Measurements from ENCODE around the gene NBPF1.
"Not testable (repeated sequence)": the region's sequence is repeated elsewhere in the genome, so short reads cannot be mapped to it uniquely, and the experiment has no call there.

Gene NBPF1

DNA sequence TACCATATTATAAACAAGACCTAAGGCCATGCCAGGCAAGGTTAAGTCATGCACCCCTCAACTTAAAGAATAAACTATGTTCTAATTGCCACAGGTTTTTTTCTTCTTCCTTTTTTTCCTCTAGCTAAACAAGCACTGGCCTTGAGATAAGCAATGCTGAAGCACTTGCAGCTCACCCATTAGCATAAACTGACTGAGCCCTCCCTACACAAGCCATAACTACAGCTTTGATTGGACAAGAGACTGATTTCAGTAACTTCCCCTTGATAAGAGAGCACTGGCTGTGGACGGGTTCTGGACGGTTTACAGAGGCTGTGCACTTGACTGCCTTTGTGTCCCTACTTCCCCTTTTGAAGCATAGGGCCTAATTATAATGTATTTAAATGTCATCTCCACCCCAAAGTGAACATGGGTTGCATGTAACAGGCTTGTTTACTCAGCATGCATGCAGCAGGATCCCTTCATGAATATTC, 72.9 kb downstream of the NBPF1 start:
- not testable (repeated sequence) for DNase-seq

DNA sequence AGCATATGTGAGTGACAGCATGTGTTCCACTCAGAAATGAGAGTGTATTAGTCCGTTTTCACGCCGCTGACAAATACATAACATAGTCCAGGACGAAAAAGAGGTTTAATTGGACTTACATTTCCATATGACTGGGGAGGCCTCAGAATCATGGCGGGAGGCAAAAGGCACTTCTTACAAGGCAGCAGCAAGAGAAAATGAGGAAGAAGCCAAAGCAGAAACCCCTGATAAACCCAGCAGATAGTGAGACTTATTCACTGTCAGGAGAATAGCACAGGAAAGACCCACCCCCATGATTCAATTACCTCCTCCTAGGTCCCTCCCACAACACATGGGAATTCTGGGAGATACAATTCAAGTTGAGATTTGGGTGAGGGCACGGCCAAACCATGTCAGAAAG, 75.8 kb downstream of the NBPF1 start:
- DNase-seq: not testable (repeated sequence)

DNA sequence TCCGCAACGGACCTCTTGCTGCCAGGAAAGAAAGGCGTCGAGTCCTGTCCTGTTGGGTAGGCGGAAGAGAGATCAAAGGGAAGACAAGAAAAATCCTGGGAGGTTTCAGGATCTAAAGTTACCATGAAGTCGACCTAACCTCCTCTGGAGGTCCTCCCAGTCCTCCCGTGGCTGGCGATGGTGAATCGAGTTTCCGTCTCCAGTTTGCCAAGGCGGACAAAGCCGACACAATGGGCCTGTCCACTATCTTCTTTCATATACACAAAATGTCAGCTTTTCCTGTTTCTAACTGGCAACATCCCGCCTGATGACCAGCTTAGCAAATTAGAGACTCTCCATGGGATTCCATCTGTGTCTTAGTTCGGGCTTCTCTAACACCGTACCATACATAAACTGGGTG, 76.6 kb downstream of the NBPF1 start:
- not testable (repeated sequence) for DNase-seq

DNA sequence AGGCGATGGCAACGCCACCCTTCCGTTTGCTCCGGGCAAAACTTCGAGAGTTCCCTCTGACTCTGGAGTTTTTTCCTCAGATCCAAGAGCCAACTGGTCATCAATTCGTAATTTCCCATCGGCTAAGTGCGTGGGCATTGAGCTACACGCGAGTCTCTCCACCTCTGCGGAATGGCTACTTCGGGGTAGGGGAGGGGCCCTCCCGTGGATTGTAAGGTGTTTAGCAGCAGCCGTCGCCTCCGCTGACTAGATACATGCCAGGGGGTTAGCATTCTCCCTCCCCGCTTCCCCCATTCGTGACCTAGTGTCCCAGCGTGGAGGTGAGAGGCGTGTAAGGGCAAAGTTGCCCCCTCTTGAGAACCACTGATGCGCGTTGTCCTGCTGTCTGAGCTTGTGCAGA, 77.5 kb downstream of the NBPF1 start:
- not testable (repeated sequence) for DNase-seq

DNA sequence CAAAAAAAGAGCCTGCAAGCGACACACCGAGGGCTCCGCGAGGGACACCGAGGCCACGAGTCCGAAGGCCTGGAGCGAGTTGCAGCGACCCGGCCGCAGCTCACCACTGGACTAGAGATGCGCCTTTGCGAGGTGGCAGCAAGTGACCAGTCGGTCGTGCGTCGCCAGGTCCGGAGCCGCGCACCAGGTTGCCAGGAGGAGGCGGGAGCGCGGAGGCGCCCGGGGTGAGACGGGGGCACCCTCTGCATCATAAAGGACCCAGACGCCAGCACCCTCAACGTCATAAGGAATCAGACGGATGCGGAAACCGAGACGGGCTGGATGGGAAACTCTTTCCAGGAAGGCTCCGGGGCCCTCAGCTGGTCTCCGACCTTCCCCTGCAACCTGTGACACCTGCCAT, 77.9 kb downstream of the NBPF1 start:
- DNase-seq: not testable (repeated sequence)

DNA sequence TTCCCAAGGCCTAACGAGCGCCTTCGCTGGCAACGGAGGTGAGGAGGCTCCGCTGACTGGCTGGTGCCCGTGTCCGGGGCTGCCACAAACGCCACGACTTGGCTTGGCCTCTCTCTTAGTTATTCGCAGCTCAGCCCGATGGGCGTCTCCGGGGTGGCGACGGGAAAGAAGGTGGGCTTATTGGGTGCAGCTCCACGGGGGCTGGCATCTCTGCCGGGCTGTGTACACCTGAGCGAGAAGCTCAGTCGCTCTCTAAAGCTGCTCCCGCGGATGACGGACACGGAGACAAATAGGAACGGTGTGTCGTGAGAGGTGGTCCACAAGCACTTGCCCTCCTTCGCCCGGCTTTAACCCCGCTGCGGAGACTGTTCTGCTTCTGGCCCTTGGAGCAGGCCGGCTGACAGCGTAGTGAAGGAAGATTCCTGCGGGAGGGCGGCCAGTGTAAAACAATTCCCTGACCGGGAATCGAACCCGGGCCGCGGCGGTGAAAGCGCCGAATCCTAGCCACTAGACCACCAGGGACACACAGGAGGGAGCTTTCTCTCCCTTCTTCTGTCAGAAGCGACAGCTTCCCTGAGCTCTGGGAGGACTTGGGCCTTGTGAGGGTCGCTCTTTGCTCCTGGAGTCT, 78.4 kb downstream of the NBPF1 start:
- DNase-seq: peak; percentile 29

DNA sequence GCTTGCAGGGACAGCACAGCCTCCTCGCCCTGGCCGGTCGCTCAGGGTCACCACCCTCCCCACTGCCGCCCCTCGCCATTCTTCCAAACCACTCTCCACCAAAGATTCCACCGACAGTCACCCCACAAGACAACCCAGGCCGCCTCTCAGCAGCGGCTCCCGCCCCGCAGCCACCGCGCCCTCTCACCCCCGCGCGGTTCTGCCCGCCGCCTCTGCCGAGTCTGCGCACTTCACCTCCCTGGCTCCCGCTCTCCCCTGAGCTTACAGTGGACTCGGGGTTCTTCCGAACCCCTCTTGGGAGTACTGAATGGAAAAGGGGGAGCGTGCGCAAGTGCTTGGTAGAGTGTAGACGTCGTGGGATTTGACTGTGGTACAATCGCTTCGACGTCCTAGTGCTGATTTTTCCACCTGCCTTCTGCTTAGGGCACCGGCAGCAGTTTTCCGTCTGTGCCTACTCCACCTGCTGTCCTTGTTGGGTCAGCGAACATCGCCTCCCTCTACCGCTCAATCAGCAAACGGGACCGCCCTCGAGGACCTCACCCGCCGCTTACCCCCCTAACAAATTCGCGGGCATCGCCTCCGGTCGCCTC, 79.0 kb downstream of the NBPF1 start:
- DNase-seq: not testable (repeated sequence)

DNA sequence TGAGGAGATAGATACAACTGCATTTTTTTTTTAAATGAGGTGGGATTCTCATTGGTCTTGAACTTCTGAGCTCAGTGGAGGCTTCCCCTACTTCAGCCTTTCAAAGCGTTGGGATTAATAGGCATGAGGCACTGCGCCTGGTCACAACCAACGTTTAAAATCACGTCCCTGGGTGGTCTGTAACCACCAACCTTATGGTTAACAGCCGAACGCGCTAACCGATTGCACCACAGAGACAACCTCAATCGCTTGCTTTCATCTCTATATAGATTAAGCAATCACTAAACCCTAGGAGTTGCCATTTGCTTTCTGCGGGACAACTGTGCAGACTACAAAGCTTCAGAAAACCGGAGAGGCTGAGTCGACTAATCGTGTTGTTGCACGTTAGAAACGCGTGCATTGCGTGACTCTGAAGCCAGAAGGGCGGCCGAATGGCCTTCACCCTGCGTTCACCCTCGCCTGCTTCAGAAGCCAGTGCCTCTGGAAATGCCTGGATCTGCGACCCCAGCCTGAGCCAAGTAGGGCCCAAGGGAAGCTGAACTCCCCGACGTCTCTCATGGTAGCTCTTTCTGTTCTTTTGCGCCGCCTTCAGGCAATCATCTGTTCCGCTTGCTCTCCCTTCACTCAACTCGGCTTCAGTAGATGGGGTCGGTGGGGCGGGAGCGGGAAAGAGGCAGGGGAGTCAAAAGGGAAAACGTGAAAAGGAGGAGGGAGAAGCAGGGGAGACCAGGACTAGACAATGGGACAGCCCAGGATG, 81.0 kb downstream of the NBPF1 start:
- DNase-seq: not testable (repeated sequence)

DNA sequence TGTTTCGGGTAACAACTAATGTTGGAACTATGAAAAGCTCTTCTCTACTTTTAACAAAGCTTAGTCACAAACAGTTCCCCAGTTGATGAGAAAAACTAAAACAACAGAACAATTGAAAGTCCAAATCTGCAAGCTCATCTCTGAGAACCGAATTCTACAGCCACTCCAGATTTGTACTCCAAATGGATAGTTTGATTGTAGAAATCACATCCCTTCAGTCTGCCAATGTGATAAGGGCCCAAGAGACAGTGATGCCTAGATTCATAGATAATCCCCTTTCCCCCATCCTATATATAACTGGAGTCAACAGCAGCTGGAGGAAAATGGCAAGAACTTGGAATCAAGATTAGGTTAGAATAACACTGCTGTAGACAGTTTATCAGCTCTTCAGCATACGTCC, 85.0 kb downstream of the NBPF1 start:
- DNase-seq: not testable (repeated sequence)

DNA sequence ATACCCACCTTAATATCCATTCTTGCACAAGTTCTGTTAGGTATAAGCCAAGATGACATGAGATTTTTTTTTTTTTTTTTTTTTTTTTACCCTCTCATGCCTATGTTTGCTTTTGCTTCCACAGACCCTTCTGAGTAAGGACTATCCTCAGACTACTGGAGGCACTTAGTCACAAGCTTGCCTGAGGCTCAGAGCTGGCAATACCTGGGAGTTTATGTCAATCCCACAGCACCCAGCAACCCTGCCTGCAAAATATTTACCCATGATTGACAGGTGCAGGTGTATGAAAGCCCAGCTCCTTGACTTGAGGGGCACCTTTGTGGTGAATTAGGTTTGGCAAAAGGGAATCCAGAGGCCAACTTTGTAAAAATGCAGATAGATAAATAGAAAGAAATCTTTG, 87.6 kb downstream of the NBPF1 start:
- DNase-seq: not testable (repeated sequence)

DNA sequence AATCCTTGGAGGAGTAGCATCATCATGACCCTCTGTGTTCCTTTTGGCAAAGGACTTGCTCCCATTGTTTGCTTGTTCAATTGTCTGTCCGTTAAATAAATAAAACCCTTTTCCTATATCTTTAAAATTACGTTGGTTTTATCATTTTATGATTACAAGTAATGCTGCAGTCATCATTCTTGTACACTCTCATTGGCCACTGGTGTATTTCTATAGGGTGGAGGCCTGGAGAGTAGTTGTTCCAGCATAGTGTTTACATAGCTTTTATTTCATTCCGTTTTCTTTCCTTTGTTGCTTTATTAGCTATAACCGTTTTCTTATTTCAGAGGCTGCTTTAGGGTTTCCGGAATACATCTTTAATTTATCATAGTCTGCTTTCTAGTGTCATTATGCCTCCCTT, 91.7 kb downstream of the NBPF1 start:
- DNase-seq: not testable (repeated sequence)

DNA sequence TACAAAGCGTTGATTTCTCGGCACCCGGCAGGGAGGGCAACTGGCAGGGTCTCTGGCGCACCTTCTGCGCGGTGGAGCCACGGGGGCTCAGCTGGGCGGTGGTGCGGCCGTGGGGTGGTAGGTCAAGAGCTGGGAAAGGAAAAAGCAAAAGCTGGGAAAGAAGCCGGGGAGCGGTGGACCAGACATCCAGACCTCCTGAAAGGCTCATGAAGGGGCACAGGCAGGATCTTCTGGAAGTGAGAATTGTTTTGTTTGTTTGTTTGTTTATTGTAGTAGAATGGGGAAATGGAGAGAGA, 92.1 kb downstream of the NBPF1 start:
- DNase-seq: no peak

DNA sequence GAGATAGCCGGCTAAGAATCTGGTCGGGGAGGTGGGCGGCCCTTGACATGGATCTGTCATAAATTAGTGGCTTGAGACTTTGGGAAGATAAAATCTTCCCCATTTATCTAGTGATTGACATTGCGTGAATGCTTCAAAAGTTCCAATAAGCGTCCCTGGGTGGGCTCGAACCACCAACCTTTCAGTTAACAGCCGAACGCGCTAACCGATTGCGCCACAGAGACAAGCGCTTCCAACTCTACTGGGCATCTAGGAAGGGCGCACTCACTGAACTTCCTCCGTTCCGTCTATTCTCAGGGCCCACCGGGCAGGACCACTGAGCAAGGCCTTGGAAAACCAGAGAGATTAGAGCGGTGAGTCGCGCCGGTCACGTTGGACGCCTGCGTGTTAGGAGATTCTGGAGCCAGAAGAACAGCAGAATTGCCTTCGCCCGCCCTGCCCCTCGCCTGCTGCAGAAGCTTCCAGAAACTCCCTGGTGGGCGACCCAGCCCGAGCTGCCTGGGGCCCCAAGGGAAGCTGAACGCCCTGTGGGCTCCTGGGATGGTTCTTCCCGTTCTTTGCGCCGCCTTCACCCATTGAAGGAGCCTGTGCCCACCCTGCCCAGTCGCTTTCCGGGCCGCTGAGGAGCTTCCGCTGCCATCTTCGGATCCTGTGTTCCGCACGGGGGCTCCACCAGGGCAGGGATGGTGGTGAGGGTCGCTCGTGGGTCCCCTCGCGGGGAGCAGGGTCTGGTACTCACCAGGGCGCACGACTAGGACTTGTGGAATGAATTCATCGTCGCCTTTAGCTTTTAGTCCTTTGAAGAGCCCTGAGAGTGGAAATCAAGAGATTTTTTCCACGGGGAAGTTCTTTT, 92.7 kb downstream of the NBPF1 start:
- not testable (repeated sequence) for DNase-seq

DNA sequence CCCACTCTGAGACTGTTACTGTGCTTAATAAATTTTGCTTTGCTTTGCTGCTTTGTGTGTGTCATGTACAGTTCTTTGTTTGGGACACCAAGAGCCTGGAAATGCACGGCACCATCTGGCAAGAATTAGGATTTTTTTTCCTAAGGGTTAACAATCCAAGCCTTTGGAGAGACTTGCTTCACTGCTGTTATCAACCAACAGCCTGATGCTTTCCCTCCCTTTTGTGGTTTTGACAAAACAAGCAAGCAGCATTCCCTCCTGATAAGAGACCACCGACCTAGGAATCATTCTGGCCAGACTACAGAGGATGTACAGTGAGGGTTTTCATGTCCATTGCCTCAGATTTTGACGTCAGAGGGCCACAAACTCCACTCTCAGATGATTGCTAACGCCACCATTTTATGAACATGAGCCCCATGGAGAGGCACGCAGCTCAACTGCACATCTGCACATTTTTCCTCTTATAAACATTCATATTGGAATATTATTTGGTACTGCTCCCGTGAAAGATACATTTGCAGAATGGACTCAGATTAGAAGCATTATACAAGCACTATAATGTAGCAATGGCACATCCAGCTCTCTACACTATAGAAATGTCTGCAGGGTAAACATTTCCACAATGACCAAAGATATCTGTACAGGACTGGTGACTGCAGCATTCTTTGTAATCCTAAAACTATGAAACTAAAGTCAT, 94.0 kb downstream of the NBPF1 start:
- DNase-seq: not testable (repeated sequence)

DNA sequence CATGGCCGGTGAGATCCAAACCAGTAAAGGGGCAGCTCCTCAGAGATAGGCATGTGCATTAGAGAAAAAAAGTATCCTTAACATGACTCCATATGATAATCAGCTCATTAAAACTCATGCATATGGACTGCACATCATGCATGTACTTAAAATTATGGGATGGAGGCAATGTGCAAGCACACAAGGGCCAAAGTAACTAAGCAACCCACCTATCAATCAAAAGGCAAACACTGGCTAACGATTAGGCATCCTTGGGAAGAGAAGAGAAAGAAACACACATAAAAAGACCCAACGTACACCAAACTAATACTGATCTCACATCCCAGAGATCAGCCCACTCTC, 94.5 kb downstream of the NBPF1 start:
- DNase-seq: not testable (repeated sequence)

DNA sequence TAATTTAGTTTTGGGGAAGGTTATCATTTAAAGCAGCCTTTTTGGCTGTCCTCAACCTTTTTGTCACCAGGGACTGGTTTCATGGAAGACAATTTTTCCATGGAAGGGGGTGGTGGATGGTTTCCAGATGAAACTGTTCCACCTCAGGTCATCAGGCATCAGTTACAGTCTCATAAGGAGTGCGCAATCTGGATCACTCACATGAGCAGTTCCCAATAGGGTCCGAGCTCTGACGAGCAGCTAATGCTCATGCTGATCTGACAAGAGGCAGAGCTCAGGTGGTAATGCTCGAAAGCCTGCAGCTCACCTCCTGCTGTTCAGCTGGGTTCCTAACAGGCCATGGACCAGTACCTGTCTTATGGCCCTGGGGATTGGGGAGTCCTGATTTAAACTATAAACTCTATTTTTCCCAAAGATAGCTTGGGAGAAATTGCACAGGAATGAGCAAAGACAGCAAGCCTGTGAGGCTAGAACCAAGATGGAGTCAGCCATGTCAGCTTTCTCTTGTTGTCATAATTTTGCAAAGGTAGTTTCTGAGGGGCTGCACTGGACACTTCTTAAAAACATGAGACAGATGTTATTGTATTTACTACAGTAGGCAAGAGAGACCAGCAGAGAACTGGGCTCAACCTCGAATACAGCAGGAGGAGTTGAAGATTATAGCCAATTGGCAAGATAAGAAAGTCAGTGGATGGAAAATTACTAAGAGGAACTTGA, 96.5 kb downstream of the NBPF1 start:
- not testable (repeated sequence) for DNase-seq

DNA sequence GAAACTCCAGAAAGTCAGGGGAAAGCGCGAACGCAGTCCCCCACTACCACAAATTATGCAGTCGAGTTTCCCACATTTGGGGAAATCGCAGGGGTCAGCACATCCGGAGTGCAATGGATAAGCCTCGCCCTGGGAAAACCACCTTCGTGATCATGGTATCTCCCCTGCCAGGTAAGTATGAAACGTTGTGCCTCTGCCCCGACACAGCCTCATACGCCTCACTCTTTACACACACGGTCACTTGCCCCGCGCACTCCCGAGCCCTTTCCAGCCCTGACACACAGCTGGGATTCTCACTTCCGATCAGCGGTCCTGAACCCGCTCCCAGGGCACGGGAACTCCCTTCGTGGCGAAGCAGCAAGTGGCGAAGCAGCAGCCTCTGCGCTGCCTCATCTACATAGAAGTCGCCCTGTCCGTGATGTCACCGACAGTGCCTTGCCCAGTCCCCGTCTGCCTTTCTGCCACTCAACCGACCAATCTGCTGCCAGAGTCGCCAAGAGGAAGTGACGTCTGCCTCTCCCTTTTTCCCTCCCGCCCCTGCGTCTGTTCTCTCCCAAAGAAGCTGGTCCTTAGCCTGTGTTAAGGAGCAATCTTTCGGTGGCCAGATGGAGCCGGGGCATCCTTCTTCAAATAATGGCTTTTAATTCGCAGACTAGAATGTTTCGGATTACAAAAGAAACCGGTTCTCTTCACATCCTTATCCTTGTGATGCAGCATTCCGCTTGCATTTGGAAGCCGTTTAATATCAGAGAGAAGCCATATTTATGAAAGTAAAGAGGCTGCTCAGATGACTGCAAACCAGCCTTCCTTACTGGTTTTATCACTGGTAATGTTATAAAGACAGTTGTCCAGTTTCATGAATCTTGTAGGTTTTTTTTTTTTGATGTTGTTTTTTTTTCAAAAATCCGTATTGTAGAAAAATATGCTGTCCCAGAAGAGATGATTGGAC, 99.0 kb downstream of the NBPF1 start, which contains the start of gene RNU1-1:
Gene RNU1-1, minus strand, starts transcription at position 179 of the 949 bp plus-strand sequence.
- peak; percentile 69 for DNase-seq

DNA sequence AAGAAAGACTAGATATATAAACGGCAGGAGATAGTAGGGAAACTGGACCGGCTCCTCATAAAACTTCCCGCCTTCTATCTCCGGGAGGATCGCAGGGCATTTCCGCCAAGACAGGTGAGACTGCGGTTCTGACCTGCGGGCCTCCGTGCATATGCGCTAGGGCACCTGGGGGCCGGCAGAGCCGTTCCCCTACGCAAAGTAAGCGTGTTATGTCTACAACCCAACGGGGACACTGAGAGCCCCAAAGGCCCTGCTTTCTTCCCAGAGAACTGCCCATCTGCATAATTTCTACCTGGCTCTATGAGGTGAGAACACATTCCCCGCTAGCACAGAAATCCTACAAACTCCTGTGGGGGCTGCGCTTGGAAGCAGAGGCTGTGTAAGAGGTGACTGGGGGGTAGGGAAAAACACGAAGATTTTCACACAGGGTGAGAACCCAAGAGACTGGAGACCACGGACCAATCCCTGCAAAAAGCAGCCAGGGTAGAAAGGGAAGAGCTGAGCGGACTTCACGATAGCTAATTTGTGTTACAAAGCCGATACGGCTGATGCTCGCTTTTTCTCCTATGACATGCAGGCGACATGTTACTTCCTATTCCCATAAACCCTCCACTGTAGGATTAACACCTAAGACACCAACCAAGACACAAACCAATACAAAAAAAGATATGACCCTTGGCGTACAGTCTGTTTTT, 99.8 kb downstream of the NBPF1 start:
- peak; percentile 96 for DNase-seq

DNA sequence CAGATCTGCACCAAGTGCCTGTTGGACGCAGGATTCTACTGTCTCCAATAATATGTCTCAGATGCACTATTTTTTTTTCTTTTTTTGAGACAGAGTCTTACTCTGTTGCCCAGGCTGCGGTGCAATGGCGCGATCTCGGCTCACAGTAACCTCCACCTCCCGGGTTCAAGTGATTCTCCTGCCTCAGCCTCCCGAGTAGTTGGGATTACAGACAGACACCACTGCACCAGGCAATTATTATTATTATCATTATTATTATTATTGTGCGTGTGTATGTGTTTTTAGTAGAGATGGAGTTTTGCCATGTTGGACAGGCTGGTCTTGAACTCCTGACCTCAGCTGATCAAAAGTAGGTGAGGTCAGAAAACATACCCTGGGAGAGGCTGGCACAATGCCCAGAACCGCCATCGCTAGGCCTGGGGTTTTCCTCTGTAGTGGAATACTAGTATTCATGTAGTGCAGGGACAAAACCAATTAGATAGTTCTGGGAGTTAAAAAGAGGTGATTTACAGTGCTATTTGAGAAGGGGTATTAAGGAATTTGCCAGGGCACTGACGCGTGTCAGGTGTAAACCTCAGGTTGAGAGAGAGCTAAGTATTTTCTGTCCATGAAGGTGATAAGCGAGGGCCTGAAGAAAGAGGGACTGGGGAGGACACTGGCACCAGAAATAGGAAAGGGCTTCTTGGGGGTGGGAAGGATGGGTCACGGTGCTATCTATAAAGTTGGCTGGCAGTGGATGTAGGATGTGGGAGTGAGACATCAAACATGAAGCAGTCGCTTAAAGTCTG, 100.5 kb downstream of the NBPF1 start:
- not testable (repeated sequence) for DNase-seq
